Immature natural killer cell (primary cell): ENCODE measurements around the gene MYD88. TPM values are rescaled to one million over a fixed set of nuclear protein-coding genes. Genes with fewer than 3 reads are reported as not detected.

Source experiments
- DNase-seq, 3 donors: peaks; one replicate each; pipeline ENCODE4 v3.0.0; 2022; ENCODE audit warnings: mixed read lengths in 1 of 3
- H3K27ac Mint-ChIP-seq, 6 donors: one replicate each; pipeline ENCODE4 v1.8.0; 2020; ENCODE audit warnings: mixed read lengths in 6 of 6, mild to moderate bottlenecking in 5 of 6, inconsistent platforms in 4 of 6, moderate library complexity in 3 of 6
- H3K27me3 Mint-ChIP-seq, 3 donors: one replicate each; pipeline ENCODE4 v1.8.0; 2020 to 2021; ENCODE audit warnings: low read depth in 3 of 3, mild to moderate bottlenecking in 3 of 3, mixed read lengths in 3 of 3, moderate library complexity in 3 of 3, inconsistent platforms in 1 of 3
- H3K36me3 Mint-ChIP-seq, 3 donors: one replicate each; pipeline ENCODE4 v1.8.0; 2020; ENCODE audit warnings: mixed read lengths in 3 of 3, inconsistent platforms in 2 of 3, mild to moderate bottlenecking in 2 of 3
- H3K4me1 Mint-ChIP-seq, 2 donors: one replicate each; pipeline ENCODE4 v1.8.0; 2020; ENCODE audit warnings: inconsistent platforms in 2 of 2, mild to moderate bottlenecking in 2 of 2, mixed read lengths in 2 of 2, moderate library complexity in 1 of 2
- H3K4me3 Mint-ChIP-seq, 5 donors: one replicate each; pipeline ENCODE4 v1.8.0; 2020; ENCODE audit warnings: mild to moderate bottlenecking in 5 of 5, mixed read lengths in 5 of 5, inconsistent platforms in 3 of 5, moderate library complexity in 3 of 5
- H3K9me3 Mint-ChIP-seq, 6 donors: one replicate each; pipeline ENCODE4 v1.8.0; 2020; ENCODE audit warnings: mild to moderate bottlenecking in 6 of 6, mixed read lengths in 6 of 6, inconsistent platforms in 4 of 6, moderate library complexity in 3 of 6
- polyA plus RNA-seq, 3 donors: library from polyadenylated mRNA; unstranded; fragments of 300-500 nt; fragmentation: Illumina TruSeq; gene quantifications; one replicate each; pipeline ENCODE4 v1.2.3, GENCODE V29; 2021

The MYD88 gene
- polyA plus RNA-seq, 3 donors from 2014 or later, result 94.0 to 205 (median 129) TPM

GRCh38 chr3:38116471-38117162 is 21.8 kb upstream of the MYD88 start:
- Mint-ChIP-seq H3K4me3 (no peak overlapping the region), H3K27ac (no peak overlapping the region)
- DNase-seq, result no peak

GRCh38 chr3:38117163-38117716 is 21.2 kb upstream of the MYD88 start:
- Mint-ChIP-seq H3K27ac (no peak overlapping the region), H3K4me3 (no peak overlapping the region), H3K9me3 (no peaks in the 10 kb centered on the region), H3K36me3 (peaks cover 0 to 4% (median 0%) of the 10 kb centered on the region in 3 donors), H3K4me1 (peaks cover 0 to 2% of the 10 kb centered on the region in 2 donors), H3K27me3 (peaks cover 0 to 11% (median 5%) of the 10 kb centered on the region in 3 donors)
- no peak for DNase-seq

More at GRCh38 chr3:38116471-38117162, 21.8 kb upstream of the MYD88 start:
- peaks cover 0 to 2% of the 10 kb centered on the region in 2 donors for H3K4me1 Mint-ChIP-seq
- H3K9me3 Mint-ChIP-seq, result no peaks in the 10 kb centered on the region
- H3K36me3 Mint-ChIP-seq, result no peaks in the 10 kb centered on the region
- H3K27me3 Mint-ChIP-seq, result peaks cover 0 to 11% (median 5%) of the 10 kb centered on the region in 3 donors

GRCh38 chr3:38117748-38118420 is 20.6 kb upstream of the MYD88 start:
- peak overlapping the region in 2 of 6 donors; percentile 13 to 26 for H3K27ac Mint-ChIP-seq
- DNase-seq, result peak; percentile 38 to 66 (median 44)
- H3K4me3 Mint-ChIP-seq, result no peak overlapping the region
- peaks cover 0 to 2% of the 10 kb centered on the region in 2 donors for H3K4me1 Mint-ChIP-seq
- H3K27me3 Mint-ChIP-seq, result peaks cover 0 to 11% (median 3%) of the 10 kb centered on the region in 3 donors
- peaks cover 0 to 9% (median 5%) of the 10 kb centered on the region in 3 donors for H3K36me3 Mint-ChIP-seq
- H3K9me3 Mint-ChIP-seq, result no peaks in the 10 kb centered on the region

- peak overlapping the region in 5 of 6 donors; percentile 20 to 77 (median 53) for H3K27ac Mint-ChIP-seq
Measured at GRCh38 chr3:38118421-38119247, 19.8 kb upstream of the MYD88 start.

GRCh38 chr3:38119248-38119544 is 19.3 kb upstream of the MYD88 start:
- no peaks in the 10 kb centered on the region for H3K9me3 Mint-ChIP-seq
- peak overlapping the region in 4 of 6 donors; percentile 20 to 69 (median 52) for H3K27ac Mint-ChIP-seq
- H3K4me1 Mint-ChIP-seq, result peaks cover 0 to 2% of the 10 kb centered on the region in 2 donors
- peaks cover 0 to 16% (median 6%) of the 10 kb centered on the region in 3 donors for H3K36me3 Mint-ChIP-seq
- H3K27me3 Mint-ChIP-seq, result peaks cover 0 to 11% (median 3%) of the 10 kb centered on the region in 3 donors
- H3K4me3 Mint-ChIP-seq, result no peak overlapping the region
- no peak for DNase-seq

More at GRCh38 chr3:38118421-38119247, 19.8 kb upstream of the MYD88 start:
- H3K4me3 Mint-ChIP-seq, result no peak overlapping the region
- peaks cover 0 to 2% of the 10 kb centered on the region in 2 donors for H3K4me1 Mint-ChIP-seq
- H3K36me3 Mint-ChIP-seq, result peaks cover 0 to 13% (median 6%) of the 10 kb centered on the region in 3 donors
- no peak for DNase-seq
- H3K27me3 Mint-ChIP-seq, result peaks cover 0 to 11% (median 3%) of the 10 kb centered on the region in 3 donors
- no peaks in the 10 kb centered on the region for H3K9me3 Mint-ChIP-seq

GRCh38 chr3:38119821-38120692 is 18.4 kb upstream of the MYD88 start:
- no peak for DNase-seq
- H3K4me3 Mint-ChIP-seq, result no peak overlapping the region
- H3K27ac Mint-ChIP-seq, result peak overlapping the region in 5 of 6 donors; percentile 39 to 66 (median 53)
- no peaks in the 10 kb centered on the region for H3K9me3 Mint-ChIP-seq
- peaks cover 0 to 9% (median 5%) of the 10 kb centered on the region in 3 donors for H3K27me3 Mint-ChIP-seq
- H3K4me1 Mint-ChIP-seq, result peaks cover 0 to 2% of the 10 kb centered on the region in 2 donors
- H3K36me3 Mint-ChIP-seq, result peaks cover 6 to 24% (median 7%) of the 10 kb centered on the region in 3 donors

- no peak for DNase-seq
- H3K27ac Mint-ChIP-seq, result peak overlapping the region in 1 of 6 donors; percentile 59
- no peak overlapping the region for H3K4me3 Mint-ChIP-seq
- peaks cover 6 to 25% (median 10%) of the 10 kb centered on the region in 3 donors for H3K36me3 Mint-ChIP-seq
- peaks cover 0 to 4% of the 10 kb centered on the region in 2 donors for H3K4me1 Mint-ChIP-seq
- no peaks in the 10 kb centered on the region for H3K9me3 Mint-ChIP-seq
- peaks cover 0 to 9% (median 3%) of the 10 kb centered on the region in 3 donors for H3K27me3 Mint-ChIP-seq
Measured at GRCh38 chr3:38120693-38121450, 17.6 kb upstream of the MYD88 start.

GRCh38 chr3:38121451-38121831 is 17.0 kb upstream of the MYD88 start:
- Mint-ChIP-seq H3K27me3 (peaks cover 0 to 9% (median 3%) of the 10 kb centered on the region in 3 donors), H3K27ac (no peak overlapping the region), H3K4me1 (peaks cover 0 to 4% of the 10 kb centered on the region in 2 donors), H3K36me3 (peaks cover 6 to 25% (median 10%) of the 10 kb centered on the region in 3 donors), H3K4me3 (no peak overlapping the region), H3K9me3 (no peaks in the 10 kb centered on the region)
- DNase-seq, result no peak

- peaks cover 6 to 25% (median 10%) of the 10 kb centered on the region in 3 donors for H3K36me3 Mint-ChIP-seq
Measured at GRCh38 chr3:38121832-38122461, 16.5 kb upstream of the MYD88 start.

GRCh38 chr3:38122712-38123290 is 15.7 kb upstream of the MYD88 start:
- peaks cover 0 to 9% (median 2%) of the 10 kb centered on the region in 3 donors for H3K27me3 Mint-ChIP-seq
- no peak overlapping the region for H3K4me3 Mint-ChIP-seq
- H3K9me3 Mint-ChIP-seq, result no peaks in the 10 kb centered on the region
- peaks cover 0 to 5% of the 10 kb centered on the region in 2 donors for H3K4me1 Mint-ChIP-seq
- peaks cover 6 to 31% (median 10%) of the 10 kb centered on the region in 3 donors for H3K36me3 Mint-ChIP-seq
- no peak for DNase-seq
- H3K27ac Mint-ChIP-seq, result peak overlapping the region in 1 of 6 donors; percentile 28

More at GRCh38 chr3:38121832-38122461, 16.5 kb upstream of the MYD88 start:
- H3K27ac Mint-ChIP-seq, result peak overlapping the region in 1 of 6 donors; percentile 14
- no peaks in the 10 kb centered on the region for H3K9me3 Mint-ChIP-seq
- DNase-seq, result no peak
- no peak overlapping the region for H3K4me3 Mint-ChIP-seq
- H3K4me1 Mint-ChIP-seq, result peaks cover 0 to 4% of the 10 kb centered on the region in 2 donors
- peaks cover 0 to 9% (median 3%) of the 10 kb centered on the region in 3 donors for H3K27me3 Mint-ChIP-seq

GRCh38 chr3:38124324-38125122 is 13.9 kb upstream of the MYD88 start:
- DNase-seq, result no peak
- peaks cover 0 to 2% (median under 1%) of the 10 kb centered on the region in 3 donors for H3K27me3 Mint-ChIP-seq
- peaks cover 0 to 4% of the 10 kb centered on the region in 2 donors for H3K4me1 Mint-ChIP-seq
- H3K9me3 Mint-ChIP-seq, result no peaks in the 10 kb centered on the region
- no peak overlapping the region for H3K4me3 Mint-ChIP-seq
- H3K27ac Mint-ChIP-seq, result peak overlapping the region in 5 of 6 donors; percentile 17 to 67 (median 35)
- peaks cover 6 to 35% (median 10%) of the 10 kb centered on the region in 3 donors for H3K36me3 Mint-ChIP-seq
